ENCODE results near the gene UROC1. TPM values are rescaled to one million over a fixed set of nuclear protein-coding genes. Genes with fewer than 3 reads are reported as not detected.

Gene UROC1
- total RNA-seq, 2 experiments from 2014 or later, result 0.09 TPM; not detected in 1

- H4K20me1 ChIP-seq (ENCODE audit: insufficient read depth, low read length), result no peaks in the 10 kb centered on the region
- no peak overlapping the region for H2AFZ ChIP-seq (ENCODE audit: low read length)
- H3K9me2 ChIP-seq (ENCODE audit: insufficient read depth, low read length), result no peaks in the 10 kb centered on the region
- H3K4me2 ChIP-seq (ENCODE audit: low read length), result no peak overlapping the region
- H3K27ac ChIP-seq (ENCODE audit: low read depth, low read length, poor library complexity, severe bottlenecking), result no peak overlapping the region
- intact Hi-C loops (cut with micrococcal nuclease; ENCODE audit: unreplicated experiment), result no loop called here
- no peaks in the 10 kb centered on the region for H3K9me3 ChIP-seq (ENCODE audit: low read length)
- ChIA-PET POLR2A (no interaction called here), CTCF (ENCODE audit: unreplicated experiment) (no interaction called here)
- H3K36me3 ChIP-seq (ENCODE audit: insufficient read depth, low read length), result no peaks in the 10 kb centered on the region
- peaks cover 10% of the 10 kb centered on the region for H3K4me1 ChIP-seq (ENCODE audit: insufficient read depth, low read length, poor library complexity, severe bottlenecking)
- no peak overlapping the region for H3K4me3 ChIP-seq (ENCODE audit: low read depth, low read length, poor library complexity, severe bottlenecking)
- no peak for TF ChIP-seq EZH2phosphoT487 (IDR thresholded peaks at IDR 0.05; ENCODE audit: borderline replicate concordance, low read depth, low read length)
- TF ChIP-seq, protein P1, sequence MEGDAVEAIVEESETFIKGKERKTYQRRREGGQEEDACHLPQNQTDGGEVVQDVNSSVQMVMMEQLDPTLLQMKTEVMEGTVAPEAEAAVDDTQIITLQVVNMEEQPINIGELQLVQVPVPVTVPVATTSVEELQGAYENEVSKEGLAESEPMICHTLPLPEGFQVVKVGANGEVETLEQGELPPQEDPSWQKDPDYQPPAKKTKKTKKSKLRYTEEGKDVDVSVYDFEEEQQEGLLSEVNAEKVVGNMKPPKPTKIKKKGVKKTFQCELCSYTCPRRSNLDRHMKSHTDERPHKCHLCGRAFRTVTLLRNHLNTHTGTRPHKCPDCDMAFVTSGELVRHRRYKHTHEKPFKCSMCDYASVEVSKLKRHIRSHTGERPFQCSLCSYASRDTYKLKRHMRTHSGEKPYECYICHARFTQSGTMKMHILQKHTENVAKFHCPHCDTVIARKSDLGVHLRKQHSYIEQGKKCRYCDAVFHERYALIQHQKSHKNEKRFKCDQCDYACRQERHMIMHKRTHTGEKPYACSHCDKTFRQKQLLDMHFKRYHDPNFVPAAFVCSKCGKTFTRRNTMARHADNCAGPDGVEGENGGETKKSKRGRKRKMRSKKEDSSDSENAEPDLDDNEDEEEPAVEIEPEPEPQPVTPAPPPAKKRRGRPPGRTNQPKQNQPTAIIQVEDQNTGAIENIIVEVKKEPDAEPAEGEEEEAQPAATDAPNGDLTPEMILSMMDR (conservative IDR thresholded peaks at IDR 0.05; ENCODE audit: low read length), result no peak
- H3K79me2 ChIP-seq (ENCODE audit: insufficient read depth, low read depth, low read length), result no peaks in the 10 kb centered on the region
- no TSS peak for BruUV-seq (replicated peaks)
- no peak for DNase-seq (ENCODE audit: low spot score)
Observed at GRCh38 chr3:126485956-126486355, 31.6 kb downstream of the UROC1 start.

DNA sequence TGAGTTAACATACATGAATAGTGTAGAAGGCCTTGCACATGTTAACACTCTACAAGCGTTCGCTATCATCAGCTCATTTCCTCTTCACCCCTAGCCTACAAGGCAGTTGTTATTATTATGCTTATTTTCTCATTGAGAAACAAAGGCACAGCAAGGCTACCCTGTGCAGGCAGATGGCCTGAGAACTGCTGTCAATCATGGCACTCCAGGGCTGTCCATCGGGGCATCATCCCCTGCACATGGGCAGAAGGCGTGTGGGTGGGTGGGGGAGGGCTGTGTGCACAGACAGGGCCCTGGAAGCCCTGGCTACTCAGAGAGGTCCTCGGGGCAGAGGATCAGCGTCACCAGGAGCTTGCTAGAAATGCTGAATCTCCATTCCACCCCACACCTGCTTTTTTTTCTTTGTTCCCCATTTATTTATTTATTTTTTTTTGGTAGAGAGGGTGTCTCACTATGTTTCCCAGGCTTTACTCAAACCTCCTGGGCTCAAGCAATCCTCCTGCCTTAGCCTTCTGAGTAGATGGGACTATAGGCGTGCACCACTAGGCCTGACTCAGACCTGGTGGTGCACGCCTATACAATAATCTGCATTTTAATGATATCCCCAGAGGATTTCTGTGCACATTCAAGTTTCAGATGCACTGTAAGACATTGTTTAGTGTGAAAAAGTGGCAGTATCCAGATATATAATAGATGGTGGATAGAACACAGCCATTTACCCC lies 32.2 kb downstream of the UROC1 start:
- no peaks in the 10 kb centered on the region for H4K20me1 ChIP-seq (ENCODE audit: insufficient read depth, low read length)
- no peaks in the 10 kb centered on the region for H3K9me3 ChIP-seq (ENCODE audit: low read length)
- H3K4me1 ChIP-seq (ENCODE audit: insufficient read depth, low read length, poor library complexity, severe bottlenecking), result peaks cover 10% of the 10 kb centered on the region
- H3K27ac ChIP-seq (ENCODE audit: low read depth, low read length, poor library complexity, severe bottlenecking), result no peak overlapping the region
- no peak for DNase-seq (ENCODE audit: low spot score)
- no peak overlapping the region for H3K4me3 ChIP-seq (ENCODE audit: low read depth, low read length, poor library complexity, severe bottlenecking)
- H3K79me2 ChIP-seq (ENCODE audit: insufficient read depth, low read depth, low read length), result no peaks in the 10 kb centered on the region
- H2AFZ ChIP-seq (ENCODE audit: low read length), result no peak overlapping the region
- no peak for TF ChIP-seq EZH2phosphoT487 (IDR thresholded peaks at IDR 0.05; ENCODE audit: borderline replicate concordance, low read depth, low read length)
- TF ChIP-seq, protein P1 (conservative IDR thresholded peaks at IDR 0.05; ENCODE audit: low read length), result no peak
- no peak overlapping the region for H3K4me2 ChIP-seq (ENCODE audit: low read length)
- no peaks in the 10 kb centered on the region for H3K36me3 ChIP-seq (ENCODE audit: insufficient read depth, low read length)
- POLR2A ChIA-PET, result no interaction called here
- intact Hi-C loops (cut with micrococcal nuclease; ENCODE audit: unreplicated experiment), result no loop called here
- no TSS peak for BruUV-seq (replicated peaks)
- H3K9me2 ChIP-seq (ENCODE audit: insufficient read depth, low read length), result no peaks in the 10 kb centered on the region
- CTCF ChIA-PET (ENCODE audit: unreplicated experiment), result no interaction called here

DNA sequence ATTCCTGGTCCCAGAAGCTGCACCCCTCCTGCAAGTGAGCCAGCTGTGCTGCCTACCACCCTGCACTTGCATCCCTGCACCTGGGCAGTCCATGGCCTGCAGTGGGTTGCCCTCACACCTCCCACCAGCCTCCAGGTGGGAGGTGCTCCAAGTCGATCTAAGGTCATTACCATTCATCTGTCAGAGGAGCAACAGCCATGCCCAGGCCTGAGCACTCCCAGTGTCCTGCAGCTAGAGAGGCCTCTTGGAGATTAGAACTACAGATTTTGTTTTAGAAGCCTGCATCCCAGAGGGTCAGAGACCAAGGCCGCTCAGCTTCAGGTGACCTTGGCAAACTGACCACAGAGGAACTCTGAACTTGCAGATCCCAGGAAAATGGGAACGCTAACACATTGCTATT lies 32.9 kb downstream of the UROC1 start:
- ChIA-PET POLR2A (interaction anchor here (0.6 kb wide), 1 partner anchor 14 kb away, joined by 3 read pairs; no protein-coding TSS in a partner anchor), CTCF (ENCODE audit: unreplicated experiment) (no interaction called here)
- Histone ChIP-seq H3K4me1 (ENCODE audit: insufficient read depth, low read length, poor library complexity, severe bottlenecking) (peaks cover 10% of the 10 kb centered on the region), H3K79me2 (ENCODE audit: insufficient read depth, low read depth, low read length) (no peaks in the 10 kb centered on the region), H2AFZ (ENCODE audit: low read length) (no peak overlapping the region), H3K4me2 (ENCODE audit: low read length) (no peak overlapping the region), H3K4me3 (ENCODE audit: low read depth, low read length, poor library complexity, severe bottlenecking) (no peak overlapping the region), H3K9me3 (ENCODE audit: low read length) (no peaks in the 10 kb centered on the region), H3K27ac (ENCODE audit: low read depth, low read length, poor library complexity, severe bottlenecking) (no peak overlapping the region), H4K20me1 (ENCODE audit: insufficient read depth, low read length) (no peaks in the 10 kb centered on the region), H3K36me3 (ENCODE audit: insufficient read depth, low read length) (no peaks in the 10 kb centered on the region), H3K9me2 (ENCODE audit: insufficient read depth, low read length) (no peaks in the 10 kb centered on the region)
- DNase-seq (ENCODE audit: low spot score), result no peak
- intact Hi-C loops (cut with micrococcal nuclease; ENCODE audit: unreplicated experiment), result no loop called here
- no TSS peak for BruUV-seq (replicated peaks)
- TF ChIP-seq, protein P1 (conservative IDR thresholded peaks at IDR 0.05; ENCODE audit: low read length), result no peak
- no peak for TF ChIP-seq EZH2phosphoT487 (IDR thresholded peaks at IDR 0.05; ENCODE audit: borderline replicate concordance, low read depth, low read length)

All from OCI-LY7 (cell line).